Spleen (tissue), 7 donors: ENCODE measurements around the gene ARHGEF28.

Experiments
- POLR2A ChIP-seq, 3 donors: fragments of 450-650 bp; IDR thresholded peaks; one replicate each; pipeline ENCODE4 v1.5.1; 2017; ENCODE audit warnings: antibody characterized with exemption in 3 of 3, mild to moderate bottlenecking in 1 of 3
- TF ChIP-seq, protein P1 (sequence below), 11 experiments: fragments of 200-600 bp in 7 of 11; fragments of 450-650 bp in 4 of 11; sonication (generic) in 4 of 11; IDR thresholded peaks in 8 of 11; conservative IDR thresholded peaks in 3 of 11; 1 replicate in 7 of 11; 2 replicates in 4 of 11; pipeline versions ENCODE4 v1.4.0 to v1.8.0; 2016 to 2021; ENCODE audit warnings: antibody characterized with exemption in 11 of 11, inconsistent platforms in 4 of 11, mild to moderate bottlenecking in 1 of 11
- donor health status: DM: no; HTN: no; CAD: no; lungs with moderate emphysema.
- donor health status: DM: no; HTN: no; CAD: no.
- donor health status: DM: no; HTN: no; CAD: no.

DNA sequence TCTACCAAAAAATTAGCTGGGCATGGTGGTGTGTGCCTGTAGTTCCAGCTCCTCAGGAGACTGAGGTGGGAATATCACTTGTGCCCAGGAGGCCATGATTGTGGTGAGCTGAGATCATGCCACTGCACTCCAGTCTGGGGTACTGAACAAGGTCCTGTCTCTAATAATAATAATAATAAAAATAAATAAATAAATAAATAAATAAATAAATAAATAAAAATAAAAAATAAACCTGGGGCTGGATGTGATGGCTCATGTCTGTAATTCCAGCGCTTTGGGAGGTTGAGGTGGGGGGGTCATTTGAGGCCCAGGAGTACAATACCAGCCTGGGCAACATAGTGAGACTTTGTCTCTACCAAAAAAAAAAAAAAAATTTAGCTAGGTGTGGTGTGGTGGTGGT lies 113.7 kb downstream of the ARHGEF28 start:
- TF ChIP-seq, protein P1, sequence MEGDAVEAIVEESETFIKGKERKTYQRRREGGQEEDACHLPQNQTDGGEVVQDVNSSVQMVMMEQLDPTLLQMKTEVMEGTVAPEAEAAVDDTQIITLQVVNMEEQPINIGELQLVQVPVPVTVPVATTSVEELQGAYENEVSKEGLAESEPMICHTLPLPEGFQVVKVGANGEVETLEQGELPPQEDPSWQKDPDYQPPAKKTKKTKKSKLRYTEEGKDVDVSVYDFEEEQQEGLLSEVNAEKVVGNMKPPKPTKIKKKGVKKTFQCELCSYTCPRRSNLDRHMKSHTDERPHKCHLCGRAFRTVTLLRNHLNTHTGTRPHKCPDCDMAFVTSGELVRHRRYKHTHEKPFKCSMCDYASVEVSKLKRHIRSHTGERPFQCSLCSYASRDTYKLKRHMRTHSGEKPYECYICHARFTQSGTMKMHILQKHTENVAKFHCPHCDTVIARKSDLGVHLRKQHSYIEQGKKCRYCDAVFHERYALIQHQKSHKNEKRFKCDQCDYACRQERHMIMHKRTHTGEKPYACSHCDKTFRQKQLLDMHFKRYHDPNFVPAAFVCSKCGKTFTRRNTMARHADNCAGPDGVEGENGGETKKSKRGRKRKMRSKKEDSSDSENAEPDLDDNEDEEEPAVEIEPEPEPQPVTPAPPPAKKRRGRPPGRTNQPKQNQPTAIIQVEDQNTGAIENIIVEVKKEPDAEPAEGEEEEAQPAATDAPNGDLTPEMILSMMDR (IDR thresholded peaks at IDR 0.05 in 8 of 11, conservative IDR thresholded peaks at IDR 0.05 in 3 of 11) = no peak
- no peak for TF ChIP-seq POLR2A (IDR thresholded peaks at IDR 0.05)
